Measurements from ENCODE around the gene DCAF12.

Gene DCAF12

DNA sequence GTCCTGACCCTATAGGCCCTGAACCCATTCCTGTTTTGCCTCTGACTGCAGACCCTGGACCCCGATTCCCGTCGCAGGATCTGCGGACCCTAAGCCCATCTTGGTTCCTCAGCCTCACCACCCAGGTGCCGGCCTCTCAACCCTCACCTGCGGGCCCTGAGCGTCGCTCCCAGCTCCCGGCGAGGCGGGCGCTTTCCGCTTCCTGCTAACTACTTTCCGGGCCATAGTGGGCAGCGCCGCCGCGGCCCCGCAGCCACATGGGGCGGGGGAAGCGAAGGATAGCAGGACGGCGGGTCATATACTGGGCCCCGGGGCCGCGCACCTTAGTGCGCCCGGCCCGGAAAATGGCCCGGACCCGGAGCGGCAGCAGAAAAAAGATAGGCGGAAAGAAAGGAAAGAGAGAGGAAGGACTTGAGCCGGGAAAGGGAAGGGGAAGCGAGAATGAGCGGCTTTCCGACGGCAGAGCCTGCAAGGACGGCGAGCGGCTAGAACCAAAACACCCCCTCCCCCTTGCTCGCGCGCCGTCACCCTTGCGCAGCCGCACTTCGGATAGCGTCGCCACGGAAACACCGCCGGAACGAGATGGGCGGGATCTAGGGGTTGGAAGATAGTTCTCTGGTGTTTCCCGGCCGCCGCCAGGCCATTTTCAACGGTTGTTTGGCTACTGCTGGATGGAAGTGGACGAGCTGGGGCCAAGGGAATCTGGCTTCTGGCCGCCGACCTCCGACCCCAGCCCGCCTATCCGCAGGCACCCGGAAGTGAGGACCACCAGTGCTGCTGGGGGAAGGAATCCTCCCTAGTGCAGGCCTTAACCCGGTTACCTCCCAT lies at the start of gene DCAF12:
DCAF12 (minus strand) TSS at position 492 of the 828 bp plus-strand sequence; CDS start at position 225, 267 bp downstream.
- DNase-seq = peak; percentile 92

DNA sequence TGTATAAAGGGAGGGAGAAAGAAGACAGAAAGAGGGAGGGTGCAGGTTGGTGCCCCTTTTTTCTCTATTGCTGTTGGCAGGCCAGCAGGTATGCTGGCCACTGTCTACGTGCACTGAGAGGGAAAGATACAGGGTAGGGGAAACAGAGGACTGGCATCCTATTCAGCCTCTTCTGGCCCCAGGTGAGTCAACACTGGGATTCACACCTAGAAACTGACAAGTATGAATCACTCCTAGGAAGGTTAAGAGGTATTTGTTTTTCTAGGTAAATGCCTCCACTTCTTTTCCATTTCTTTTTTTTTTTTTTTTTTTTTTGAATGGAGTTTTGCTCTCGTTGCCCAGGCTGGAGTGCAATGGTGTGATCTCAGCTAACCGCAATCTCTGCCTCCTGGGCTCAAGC lies 49.6 kb upstream of the DCAF12 start:
- DNase-seq = no peak

DNA sequence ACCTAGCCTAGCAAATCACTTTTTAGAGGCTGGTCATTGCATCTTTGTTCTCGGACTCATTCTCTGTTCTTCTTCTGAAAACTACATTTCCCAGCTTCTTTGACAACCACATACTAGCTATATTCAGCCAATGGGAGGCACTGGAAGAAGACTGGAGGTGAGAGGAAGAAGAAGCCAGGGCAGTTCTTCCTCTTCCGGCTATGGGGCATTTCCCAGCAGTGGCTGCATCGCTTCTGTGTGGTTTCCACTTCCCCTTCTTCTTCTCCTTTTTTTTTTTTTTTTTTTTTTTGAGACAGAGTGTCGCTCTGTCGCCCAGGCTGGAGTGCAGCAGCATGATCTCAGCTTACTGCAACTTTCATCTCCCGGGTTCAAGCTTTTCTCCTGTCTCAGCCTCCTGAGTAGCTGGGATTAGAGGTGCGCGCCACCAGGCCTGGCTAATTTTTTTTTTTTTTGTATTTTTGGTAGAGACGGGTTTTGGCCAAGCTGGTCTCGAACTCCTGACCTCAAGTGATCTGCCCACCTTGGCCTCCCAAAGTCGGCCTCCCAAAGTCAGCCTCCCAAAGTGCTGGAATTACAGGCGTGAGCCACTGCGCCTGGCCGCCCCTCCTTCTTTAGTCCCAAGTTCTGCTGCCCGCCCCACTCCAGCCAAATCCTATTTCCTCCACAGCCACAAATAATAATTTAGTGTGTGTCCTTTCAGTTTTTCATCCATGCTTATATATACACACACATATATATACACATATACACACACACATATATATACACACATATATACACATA lies 45.4 kb upstream of the DCAF12 start:
- DNase-seq = peak; percentile 79

DNA sequence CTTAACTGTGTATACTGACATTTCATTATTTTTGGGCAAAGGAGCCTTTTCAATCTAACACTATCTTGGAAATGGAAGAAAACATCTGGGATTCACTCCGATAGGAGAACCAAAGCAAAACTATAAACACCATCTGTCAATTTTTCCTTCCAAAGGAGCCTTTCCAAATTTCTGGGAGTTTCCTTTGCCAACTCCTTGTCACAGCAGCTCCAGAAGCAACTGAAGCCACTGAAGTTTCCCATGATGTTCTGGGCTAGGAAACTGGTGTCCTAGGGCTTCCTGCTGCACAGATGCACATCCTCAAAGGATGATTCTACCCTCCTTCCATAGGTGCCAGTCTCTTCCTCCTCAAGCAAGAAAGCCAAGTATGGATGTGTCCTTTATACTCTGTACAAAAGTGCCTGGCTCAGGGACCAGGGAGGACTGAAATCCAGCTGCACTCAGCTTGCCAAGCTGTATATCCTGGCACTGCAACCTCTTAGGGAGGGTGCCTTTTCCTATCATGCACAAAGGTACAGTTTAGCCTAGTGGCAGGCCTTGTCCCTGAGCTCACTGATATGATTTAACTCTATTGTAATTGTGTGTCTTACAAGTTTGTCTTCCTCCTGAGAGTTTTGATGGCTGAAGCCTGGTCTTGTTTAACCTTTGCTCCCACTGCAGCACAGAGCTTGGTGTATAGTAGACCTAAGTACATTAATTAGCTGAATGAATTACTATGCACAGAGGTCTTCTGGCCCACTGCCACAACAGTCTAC lies 43.9 kb upstream of the DCAF12 start:
- DNase-seq = no peak

DNA sequence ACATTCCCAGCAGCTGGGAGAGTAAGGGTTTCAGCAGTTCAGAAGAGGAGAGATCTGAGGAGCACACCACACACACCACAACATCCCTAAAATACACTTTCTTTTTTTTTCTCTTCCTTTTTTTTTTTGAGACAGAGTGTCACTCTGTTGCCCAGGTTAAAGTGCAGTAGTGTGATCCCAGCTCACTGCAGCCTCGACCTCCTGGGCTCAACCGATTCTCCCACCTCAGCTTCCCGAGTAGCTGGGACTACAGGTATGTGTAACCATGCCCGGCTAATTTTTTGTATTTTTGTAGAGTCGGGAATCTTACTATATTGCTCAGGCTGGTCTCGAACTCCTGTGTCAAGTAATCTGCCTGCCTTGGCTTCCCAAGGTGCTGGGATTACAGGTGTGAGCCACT lies 42.6 kb upstream of the DCAF12 start:
- no peak for DNase-seq

DNA sequence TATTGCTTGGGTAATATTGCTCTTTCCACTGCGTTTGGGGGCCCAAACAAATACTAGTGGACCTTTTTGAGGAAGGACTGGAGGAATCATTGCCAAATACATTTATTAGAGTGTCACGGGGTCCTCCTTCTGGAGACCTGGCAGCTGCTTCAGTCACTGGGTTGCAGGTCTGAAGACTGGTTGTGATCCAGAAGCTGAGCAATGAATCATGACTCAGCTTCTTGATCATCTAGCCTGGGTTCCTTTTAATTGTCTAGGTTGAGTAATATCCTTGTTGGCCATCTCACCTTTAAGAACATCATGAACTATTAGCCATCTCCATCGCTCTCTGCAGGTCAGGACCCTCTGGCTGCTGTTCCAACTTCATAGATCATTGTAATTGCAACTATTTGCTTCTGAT lies 36.9 kb upstream of the DCAF12 start:
- DNase-seq = no peak

DNA sequence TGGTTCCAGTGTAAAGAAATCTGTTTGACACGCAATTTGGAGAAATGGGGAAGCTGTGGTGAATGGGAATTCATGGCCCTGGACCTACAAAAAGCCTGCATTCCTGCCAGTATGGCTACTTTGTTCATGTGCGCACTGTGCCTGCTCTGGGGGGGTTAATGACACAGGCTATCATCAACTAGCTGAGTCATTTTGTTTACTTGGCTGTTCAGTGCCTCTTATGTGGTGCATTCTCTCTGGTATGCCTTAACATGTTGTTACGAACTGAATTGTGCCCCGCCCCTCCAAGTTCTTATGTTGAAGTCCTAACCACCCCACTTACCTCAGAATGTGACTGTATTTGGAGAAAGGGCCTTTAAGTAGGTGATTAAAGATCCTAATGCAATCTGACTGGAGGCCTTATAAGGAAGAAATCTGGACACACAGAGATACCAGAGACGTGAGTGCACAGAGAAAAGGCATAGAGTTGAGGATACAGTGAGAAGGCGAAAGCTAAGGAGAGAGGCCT lies 31.9 kb upstream of the DCAF12 start:
- no peak for DNase-seq

DNA sequence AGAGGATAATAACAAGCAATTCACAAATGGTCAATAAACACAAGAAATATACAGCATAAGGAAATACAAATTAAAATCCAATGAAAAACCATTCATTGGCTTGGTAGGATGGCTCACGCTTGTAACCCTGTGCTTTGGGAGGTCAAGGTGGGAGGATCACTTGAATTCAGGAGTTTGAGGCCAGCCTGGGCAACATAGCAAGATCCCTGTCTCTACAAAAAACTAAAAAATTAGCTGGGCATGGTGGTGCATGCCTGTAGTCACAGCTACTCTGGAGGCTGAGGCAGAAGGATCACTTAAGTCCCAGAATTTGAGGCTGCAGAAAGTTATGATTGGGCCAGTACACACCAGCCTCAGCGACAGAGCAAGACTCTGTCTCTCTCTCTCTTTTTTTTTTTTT lies 31.4 kb upstream of the DCAF12 start:
- DNase-seq = no peak

DNA sequence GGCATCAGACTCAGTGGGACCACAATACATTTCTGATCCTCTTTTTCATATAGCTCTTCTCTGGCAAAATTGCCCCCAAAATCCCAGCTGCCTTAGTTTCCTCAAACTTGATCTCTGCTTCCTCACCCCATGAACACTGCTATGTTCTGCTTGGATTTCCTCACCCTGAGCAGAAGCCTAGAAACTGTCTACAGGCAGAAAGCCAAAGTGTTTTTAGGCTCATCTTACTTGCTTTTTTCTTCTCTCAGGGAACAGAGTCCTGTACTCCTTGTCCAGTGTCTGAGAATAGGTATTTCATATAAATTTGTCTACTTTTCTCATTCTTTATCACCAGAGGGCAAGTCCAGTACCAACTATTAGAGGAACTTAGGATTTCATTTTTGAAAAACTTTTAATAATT lies 30.8 kb upstream of the DCAF12 start:
- no peak for DNase-seq

DNA sequence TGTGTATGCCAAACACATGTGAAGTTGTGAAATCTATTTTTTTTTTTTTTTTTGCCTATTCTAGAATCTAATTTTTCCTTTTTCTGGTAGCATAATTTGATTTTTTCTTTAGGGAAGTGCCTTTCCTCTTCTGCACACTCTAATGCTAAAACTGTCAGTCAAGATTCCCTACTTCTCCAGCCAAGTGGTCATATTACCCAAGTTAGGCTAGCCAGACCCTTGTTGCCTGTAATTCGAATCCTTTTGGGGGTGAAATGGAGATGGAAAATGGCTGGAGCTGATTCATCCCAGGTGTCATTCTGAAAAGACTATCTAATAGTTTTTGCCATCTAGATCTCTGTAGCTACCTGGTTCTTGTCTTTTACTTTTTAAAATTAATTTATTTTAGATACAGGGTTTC lies 27.6 kb upstream of the DCAF12 start:
- no peak for DNase-seq

DNA sequence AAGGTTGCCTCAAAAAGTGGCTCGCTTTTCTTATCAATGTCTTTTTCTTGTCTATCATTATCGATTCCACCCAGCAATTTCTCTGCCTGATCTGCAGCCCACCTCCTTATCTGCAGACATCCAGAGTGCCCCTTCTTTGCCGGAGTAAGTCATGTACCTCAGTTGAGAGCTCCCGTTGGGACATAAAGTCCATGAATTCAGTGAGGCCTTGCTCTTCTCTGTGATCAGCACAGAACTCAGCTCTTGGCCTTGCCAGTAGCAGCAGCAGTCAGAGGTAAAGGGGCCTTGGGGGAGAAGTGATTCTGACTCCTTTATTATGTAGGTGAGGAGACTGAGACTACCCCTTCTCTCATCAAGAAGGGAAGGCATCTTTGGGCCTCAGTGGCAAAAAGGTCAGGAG lies 24.9 kb upstream of the DCAF12 start:
- DNase-seq = no peak

DNA sequence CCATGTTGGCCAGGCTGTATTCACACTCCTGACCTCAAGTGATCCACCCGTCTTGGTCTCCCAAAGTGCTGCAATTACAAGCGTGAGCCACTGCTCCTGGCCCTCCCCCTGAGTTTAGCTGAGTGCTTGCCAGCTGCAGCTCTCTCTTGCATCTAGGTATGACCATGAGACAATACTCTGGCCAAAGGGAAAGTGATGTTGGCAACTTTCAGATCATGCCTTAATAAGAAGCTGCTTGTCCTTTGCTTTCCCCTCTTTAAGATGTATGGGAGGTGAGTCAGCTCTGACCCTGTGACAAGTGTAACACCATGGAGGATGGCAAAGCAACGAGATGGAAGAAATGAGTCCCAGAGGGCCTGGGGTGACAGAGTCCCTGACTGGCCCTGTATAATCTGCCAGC lies 18.7 kb upstream of the DCAF12 start:
- no peak for DNase-seq

DNA sequence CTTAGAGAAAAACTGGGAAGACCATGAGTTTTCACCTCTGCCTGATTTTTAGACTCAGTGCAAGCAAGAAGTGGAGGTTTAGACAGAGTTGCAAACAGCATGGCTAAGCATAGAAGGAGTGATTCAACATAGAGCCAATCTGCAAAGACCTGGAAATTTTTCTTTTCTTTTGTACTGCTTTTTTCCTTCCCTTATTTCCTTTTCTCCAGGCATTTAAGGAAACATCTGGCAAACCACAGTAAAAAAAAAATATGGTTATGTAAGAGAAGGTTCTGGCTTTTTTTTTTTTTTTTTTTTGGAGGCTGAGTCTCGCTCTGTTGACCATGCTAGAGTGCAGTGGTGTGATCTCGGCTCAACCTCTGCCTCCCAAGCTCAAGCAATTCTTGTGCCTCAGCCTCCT lies 16.6 kb upstream of the DCAF12 start:
- no peak for DNase-seq

DNA sequence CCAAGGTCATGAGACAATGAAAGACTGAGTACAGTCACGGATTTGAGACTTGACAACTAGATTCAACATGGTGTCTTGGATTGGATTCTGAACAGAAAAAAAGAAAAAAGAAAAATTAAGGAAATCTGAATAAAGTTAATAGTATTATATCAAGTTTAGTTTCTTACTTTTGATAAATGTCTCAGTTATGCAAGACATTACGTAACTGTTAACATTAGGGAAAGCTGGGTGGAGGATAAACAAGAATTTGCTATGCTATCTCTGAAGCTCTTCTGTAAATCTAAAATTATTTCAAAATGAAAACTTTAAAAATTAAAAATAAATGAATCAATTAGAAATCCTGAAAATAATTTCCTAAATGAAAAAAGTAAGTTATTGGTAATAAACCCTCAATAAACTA lies 14.4 kb upstream of the DCAF12 start:
- DNase-seq = no peak

DNA sequence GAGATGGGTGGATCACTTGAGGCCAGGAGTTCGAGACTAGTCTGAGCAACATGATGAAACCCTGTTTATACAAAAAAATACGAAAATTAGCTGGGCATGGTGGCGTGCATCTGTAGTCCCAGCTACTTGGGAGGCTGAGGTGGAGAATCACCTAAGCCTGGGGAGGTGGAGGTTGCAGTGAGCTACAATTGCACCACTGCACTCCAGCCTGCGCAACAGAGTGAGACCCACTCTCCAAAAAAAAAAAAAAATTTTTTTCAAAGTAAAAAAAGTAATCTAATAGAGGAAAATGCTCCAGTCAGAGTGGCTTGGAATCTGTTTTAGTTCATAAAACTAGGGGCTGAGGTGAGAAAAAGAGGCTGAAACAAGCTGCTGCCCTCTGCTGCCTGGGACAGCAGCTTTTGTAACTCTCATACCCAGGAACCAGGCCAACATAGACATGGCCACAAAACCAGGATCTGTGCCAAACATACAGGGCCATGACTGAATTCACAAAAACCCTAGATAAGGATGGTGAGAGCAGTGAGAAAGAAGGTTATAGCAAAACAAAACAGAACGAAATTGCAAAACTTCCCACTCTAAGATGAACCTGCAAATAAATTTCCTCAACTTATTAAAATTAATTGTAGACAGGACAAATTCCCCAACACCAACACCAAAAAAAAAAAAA lies 13.1 kb upstream of the DCAF12 start:
- peak; percentile 11 for DNase-seq

DNA sequence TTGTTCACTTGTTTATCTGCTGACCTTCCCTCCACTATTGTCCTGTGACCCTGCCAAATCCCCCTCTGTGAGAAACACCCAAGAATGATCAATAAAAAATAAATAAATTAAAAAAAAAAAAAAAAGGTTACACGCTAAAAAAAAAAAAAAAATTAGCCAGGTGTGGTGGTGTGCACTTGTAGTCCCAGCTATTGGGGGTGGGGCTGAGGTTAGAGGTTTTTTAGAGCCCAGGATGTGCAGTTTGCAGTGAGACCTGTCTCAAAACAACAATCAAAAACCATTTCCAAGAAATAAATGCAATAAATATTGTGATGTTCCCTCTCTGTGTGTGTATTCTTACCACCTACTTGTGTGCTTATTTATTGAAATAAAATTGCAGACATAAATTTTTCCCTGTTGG lies 12.1 kb upstream of the DCAF12 start:
- DNase-seq = peak; percentile 25

DNA sequence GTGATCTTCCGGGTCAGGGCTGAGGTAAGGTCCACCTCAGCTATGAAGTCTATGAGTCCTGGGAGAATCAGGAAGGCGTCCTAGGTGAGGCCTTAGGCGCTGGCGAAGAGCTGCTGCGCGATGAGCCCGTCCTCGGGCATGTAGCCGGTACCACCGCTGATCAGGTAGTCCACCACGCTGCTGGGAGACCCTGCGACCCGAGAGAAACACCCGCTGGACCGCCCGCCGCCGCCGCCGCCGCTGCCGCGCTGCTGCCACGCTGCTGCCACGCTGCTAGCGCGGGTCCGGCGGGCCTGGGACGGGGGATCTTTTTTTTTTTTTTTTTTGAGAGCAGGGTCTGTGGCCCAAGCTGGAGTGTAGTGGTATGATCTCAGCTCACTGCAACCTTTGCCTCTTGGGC lies 8.0 kb upstream of the DCAF12 start:
- no peak for DNase-seq

DNA sequence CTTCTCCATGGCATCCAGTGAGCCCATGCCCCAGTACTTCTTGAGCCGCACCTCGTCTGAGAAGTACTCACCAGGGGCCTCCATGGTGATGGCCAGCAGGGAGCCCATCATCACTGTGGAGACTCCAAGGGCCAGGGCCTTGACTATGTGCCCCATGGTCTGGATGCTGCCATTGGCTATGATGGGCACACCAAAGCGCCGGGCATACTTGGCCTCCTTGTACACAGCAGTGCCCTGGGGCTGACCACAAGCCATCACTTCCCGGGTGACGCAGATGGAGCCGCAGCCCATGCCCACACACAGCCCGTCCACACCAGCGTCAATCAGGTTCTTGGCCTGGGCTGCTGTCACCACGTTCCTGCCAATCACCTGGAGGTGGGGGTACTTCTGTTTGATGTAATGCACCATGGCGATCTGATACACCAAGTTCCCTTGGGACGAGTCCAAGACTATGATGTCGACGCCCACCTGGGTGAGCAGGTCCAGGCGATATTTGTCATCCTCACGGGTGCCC lies 7.0 kb upstream of the DCAF12 start:
- no peak for DNase-seq

DNA sequence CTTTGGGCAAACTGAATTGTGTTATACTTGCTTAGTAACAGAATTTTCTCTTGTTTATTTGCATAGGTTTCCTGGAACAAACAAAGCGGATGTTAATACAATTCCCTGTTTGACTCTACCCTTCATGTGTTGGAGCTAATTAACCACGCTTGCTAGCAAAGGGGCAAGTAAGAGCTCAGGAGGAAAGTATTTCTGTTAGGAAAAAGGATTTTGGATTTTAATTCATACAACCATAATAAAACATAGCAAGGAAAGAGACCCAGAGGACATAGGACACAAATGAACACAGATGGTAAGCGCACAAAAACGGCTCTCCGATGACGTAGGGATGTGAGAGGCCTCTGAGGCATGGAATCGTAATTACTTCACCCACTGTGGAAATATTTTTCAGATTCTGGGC lies 5.1 kb upstream of the DCAF12 start:
- DNase-seq = no peak

DNA sequence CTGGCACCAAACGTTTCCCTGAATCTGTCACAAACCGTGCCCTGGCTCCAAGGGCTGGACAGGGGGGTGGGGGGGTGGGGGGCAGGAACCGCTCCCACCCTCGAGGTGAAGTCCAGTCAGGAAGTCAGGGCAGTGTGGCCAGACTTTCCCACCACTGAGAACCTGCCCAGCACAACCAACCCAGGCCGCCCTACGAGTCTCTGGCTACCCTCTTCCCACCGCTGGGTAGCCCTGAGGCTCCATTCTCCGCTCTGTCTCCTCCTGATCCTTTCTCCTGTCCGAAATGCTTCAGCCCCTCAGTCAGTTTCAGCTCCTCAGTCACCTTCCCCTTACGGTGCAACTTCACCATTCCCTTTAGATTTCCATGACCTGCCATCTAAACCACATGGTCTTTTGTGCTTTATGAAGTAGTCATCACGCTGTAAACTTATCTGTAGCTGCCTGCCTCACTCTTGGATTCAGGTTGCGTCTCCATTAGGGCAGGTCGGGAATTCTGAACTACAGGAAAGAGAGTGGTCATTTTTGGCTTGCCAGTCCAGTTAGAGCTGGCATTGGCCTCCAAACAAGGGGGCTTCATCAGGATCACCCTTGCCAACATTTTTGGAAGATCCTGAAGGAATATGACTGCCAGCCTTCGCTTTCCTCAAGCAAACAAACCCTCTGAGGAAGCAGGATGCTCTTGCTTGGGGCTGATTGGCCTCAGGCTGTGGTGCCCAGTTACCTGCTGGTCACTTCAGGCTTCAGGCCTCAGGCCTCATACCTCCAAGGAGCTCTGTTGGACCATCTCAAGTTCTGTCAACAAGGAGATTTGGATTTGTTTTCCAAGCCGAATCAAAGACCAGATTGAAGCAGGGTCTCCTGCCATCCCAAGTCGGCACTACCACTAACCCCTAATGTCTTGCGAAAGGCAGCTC lies 794 bp upstream of the DCAF12 start:
- no peak for DNase-seq

DNA sequence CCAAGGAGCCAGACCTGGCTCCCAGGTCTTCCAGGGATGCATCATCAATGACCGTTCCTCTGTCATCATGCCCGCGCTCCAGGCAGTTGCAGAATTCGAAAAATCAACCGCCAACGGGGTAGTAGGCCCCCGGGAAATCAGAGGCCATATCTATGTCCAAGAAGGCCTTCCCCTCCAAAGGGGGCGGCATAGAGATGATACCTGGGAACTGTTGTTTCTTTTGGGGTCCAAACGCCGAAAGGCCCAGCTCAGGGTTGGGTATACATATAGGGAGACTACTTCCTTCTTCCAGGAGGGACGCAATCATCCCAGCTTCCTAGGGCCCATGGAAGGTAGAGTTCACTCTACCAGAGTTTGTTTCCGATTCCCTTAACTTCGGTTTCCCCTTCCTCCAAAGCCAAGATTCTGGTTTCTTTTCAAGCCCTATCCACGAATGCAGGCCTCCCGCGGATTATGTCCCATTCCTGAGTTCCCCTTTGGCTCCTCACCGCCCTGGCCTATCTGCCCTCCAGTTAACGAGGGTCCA lies 754 bp downstream of the DCAF12 start:
- no peak for DNase-seq
